IMR-90 (cell line): Measurements from ENCODE around the gene COX6B1. TPM values are rescaled to one million over a fixed set of nuclear protein-coding genes. Genes with fewer than 3 reads are reported as not detected.

Experiments
- ATAC-seq: fragments of 200-7000 bp; cut with Tn5 transposase; 2 replicates; pipeline ENCODE4 v1.9.1; 2020; ENCODE audit warnings: low read depth, mild to moderate bottlenecking, moderate library complexity
- BruUV-seq: library from RNA; stranded (reverse); fragments of 400-500 nt; replicated peaks from 2 replicates; lab custom pipeline; 2021; lab: Mats Ljungman, UMichigan
- CTCF ChIA-PET: fragments of 300-600 bp; formaldehyde crosslinking; extraction: SDS; loops from one replicate; lab custom pipeline; 2021; ENCODE audit warnings: antibody characterized with exemption; lab: Yijun Ruan, JAX
- POLR2A ChIA-PET: fragments of 300-600 bp; sonication (Branson Sonifier 250); formaldehyde crosslinking; loops from one replicate; lab custom pipeline; 2022; ENCODE audit warnings: antibody characterized with exemption; ENCODE audit not compliant: unreplicated experiment; lab: Charles Lee
- DNase-seq: peaks from one replicate; pipeline ENCODE4 v3.0.0; 2013
- H2AFZ ChIP-seq: replicated peaks from 2 replicates; pipeline ENCODE3; 2013; ENCODE audit warnings: low read length, mild to moderate bottlenecking; ENCODE audit not compliant: poor library complexity
- H2AK5ac ChIP-seq: 2 replicates; pipeline ENCODE4 v1.6.1; 2013; ENCODE audit warnings: low read depth, low read length, inconsistent platforms
- H2AK9ac ChIP-seq: replicated peaks from 2 replicates; pipeline ENCODE3; 2013; ENCODE audit warnings: mild to moderate bottlenecking, low read depth, low read length, moderate library complexity; ENCODE audit not compliant: poor library complexity
- H2BK120ac ChIP-seq: 2 replicates; pipeline ENCODE4 v1.6.1; 2013; ENCODE audit warnings: low read depth, low read length, inconsistent platforms
- H2BK15ac ChIP-seq: 3 replicates; pipeline ENCODE4 v1.6.1; 2013; ENCODE audit warnings: low read depth, low read length, inconsistent platforms
- H2BK20ac ChIP-seq: 2 replicates; pipeline ENCODE4 v1.6.1; 2013; ENCODE audit warnings: low read depth, mild to moderate bottlenecking, inconsistent platforms, low read length, moderate library complexity
- H2BK5ac ChIP-seq: 2 replicates; pipeline ENCODE4 v1.6.1; 2013; ENCODE audit warnings: mild to moderate bottlenecking, low read depth, low read length, inconsistent platforms; ENCODE audit not compliant: poor library complexity, severe bottlenecking
- H3K14ac ChIP-seq: replicated peaks from 2 replicates; pipeline ENCODE4 v1.6.1; 2013; ENCODE audit warnings: low read depth, low read length, inconsistent platforms
- H3K18ac ChIP-seq: 2 replicates; pipeline ENCODE4 v1.6.1; 2013; ENCODE audit warnings: low read depth, low read length, control low read depth
- H3K23ac ChIP-seq: 2 replicates; pipeline ENCODE4 v1.6.1; 2013; ENCODE audit warnings: low read depth, low read length, inconsistent platforms
- H3K27ac ChIP-seq: 2 replicates; pipeline ENCODE4 v1.5.1; 2013; ENCODE audit warnings: mild to moderate bottlenecking, control low read depth, low read length; ENCODE audit not compliant: insufficient read depth
- H3K27me3 ChIP-seq: 2 replicates; pipeline ENCODE4 v1.6.1; 2013; ENCODE audit warnings: low read length; ENCODE audit not compliant: control insufficient read depth, insufficient read depth
- H3K36me3 ChIP-seq: 2 replicates; pipeline ENCODE4 v1.6.1; 2013; ENCODE audit warnings: low read length, mixed read lengths; ENCODE audit not compliant: control insufficient read depth, insufficient read depth
- H3K4ac ChIP-seq: 2 replicates; pipeline ENCODE4 v1.6.1; 2013; ENCODE audit warnings: low read depth, low read length, inconsistent platforms
- H3K4me1 ChIP-seq: 2 replicates; pipeline ENCODE4 v1.6.1; 2013; ENCODE audit warnings: low read length, mixed read lengths; ENCODE audit not compliant: control insufficient read depth, insufficient read depth
- H3K4me2 ChIP-seq: 2 replicates; pipeline ENCODE4 v1.6.1; 2013; ENCODE audit warnings: low read depth, mild to moderate bottlenecking, control low read depth, low read length, moderate library complexity
- H3K4me3 ChIP-seq: 2 replicates; pipeline ENCODE4 v1.5.1; 2013; ENCODE audit warnings: low read depth, mild to moderate bottlenecking, control low read depth, low read length, moderate library complexity; ENCODE audit not compliant: insufficient read depth
- H3K56ac ChIP-seq: 2 replicates; pipeline ENCODE4 v1.6.1; 2013; ENCODE audit warnings: low read length, inconsistent platforms; ENCODE audit not compliant: insufficient read depth; ENCODE audit errors: extremely low read depth
- H3K79me1 ChIP-seq, 2 experiments: 2 replicates each; pipeline ENCODE4 v1.6.1; 2013; ENCODE audit warnings: low read length in 2 of 2, inconsistent platforms in 1 of 2, low read depth in 1 of 2
- H3K9ac ChIP-seq: 2 replicates; pipeline ENCODE4 v1.6.1; 2013; ENCODE audit warnings: low read depth, low read length, control low read depth
- H3K9me1 ChIP-seq: 2 replicates; pipeline ENCODE4 v1.6.1; 2013; ENCODE audit warnings: low read length, inconsistent platforms; ENCODE audit not compliant: insufficient read depth
- H3K9me3 ChIP-seq: 2 replicates; pipeline ENCODE4 v1.6.1; 2013; ENCODE audit warnings: low read length; ENCODE audit not compliant: control insufficient read depth, insufficient read depth
- H4K20me1 ChIP-seq: 2 replicates; pipeline ENCODE4 v1.6.1; 2013; ENCODE audit warnings: low read length, inconsistent platforms; ENCODE audit not compliant: insufficient read depth
- H4K5ac ChIP-seq: 2 replicates; pipeline ENCODE4 v1.6.1; 2013; ENCODE audit warnings: mild to moderate bottlenecking, low read depth, low read length, control low read depth
- H4K8ac ChIP-seq, 2 experiments: 2 replicates each; pipeline ENCODE4 v1.6.1; 2013; ENCODE audit warnings: low read depth in 2 of 2, low read length in 2 of 2, control low read depth in 1 of 2, inconsistent platforms in 1 of 2
- H4K91ac ChIP-seq: 2 replicates; pipeline ENCODE4 v1.6.1; 2013; ENCODE audit warnings: low read depth, low read length, inconsistent platforms; ENCODE audit not compliant: insufficient read depth
- BHLHE40 ChIP-seq: fragments of 150-350 bp; IDR thresholded peaks from 2 replicates; pipeline ENCODE4 v1.6.1; 2016; ENCODE audit warnings: mild to moderate bottlenecking, low read depth, low read length
- CHD1 ChIP-seq: IDR thresholded peaks from 2 replicates; pipeline ENCODE4 v1.6.1; 2012; ENCODE audit warnings: low read depth, low read length, improper control_type of control experiment
- CTCF ChIP-seq: conservative IDR thresholded peaks from 2 replicates; pipeline ENCODE4 v1.5.1; 2012; ENCODE audit warnings: mild to moderate bottlenecking, low read depth, low read length, improper control_type of control experiment
- FOS ChIP-seq: fragments of 150-350 bp; IDR thresholded peaks from 2 replicates; pipeline ENCODE4 v1.6.1; 2016; ENCODE audit warnings: low read depth, low read length
- MAFK ChIP-seq: IDR thresholded peaks from 2 replicates; pipeline ENCODE4 v1.6.1; 2012; ENCODE audit warnings: low read depth, low read length, improper control_type of control experiment
- MAZ ChIP-seq: IDR thresholded peaks from 2 replicates; pipeline ENCODE4 v1.6.1; 2012; ENCODE audit warnings: low read depth, mild to moderate bottlenecking, low read length, improper control_type of control experiment, moderate library complexity, borderline replicate concordance
- MXI1 ChIP-seq: IDR thresholded peaks from 2 replicates; pipeline ENCODE4 v1.6.1; 2012; ENCODE audit warnings: low read depth, mild to moderate bottlenecking, low read length, moderate library complexity, borderline replicate concordance
- NFE2L2 ChIP-seq: fragments of 150-350 bp; IDR thresholded peaks from 2 replicates; pipeline ENCODE4 v1.6.1; 2016; ENCODE audit warnings: low read depth, mild to moderate bottlenecking, low read length
- POLR2A ChIP-seq: IDR thresholded peaks from 2 replicates; pipeline ENCODE4 v1.6.1; 2012; ENCODE audit warnings: mild to moderate bottlenecking, low read depth, low read length
- RAD21 ChIP-seq: IDR thresholded peaks from 2 replicates; pipeline ENCODE4 v1.6.1; 2012; ENCODE audit warnings: low read length, improper control_type of control experiment
- RCOR1 ChIP-seq: IDR thresholded peaks from 2 replicates; pipeline ENCODE4 v1.6.1; 2012; ENCODE audit warnings: mild to moderate bottlenecking, low read length, improper control_type of control experiment; ENCODE audit not compliant: insufficient replicate concordance
- RFX5 ChIP-seq: IDR thresholded peaks from 2 replicates; pipeline ENCODE4 v1.8.0; 2012; ENCODE audit warnings: low read depth, mild to moderate bottlenecking, low read length, moderate library complexity
- USF2 ChIP-seq: fragments of 150-350 bp; IDR thresholded peaks from 2 replicates; pipeline ENCODE4 v1.6.1; 2017; ENCODE audit warnings: mild to moderate bottlenecking, antibody characterized with exemption, low read length, low read depth
- WGBS, 2 experiments: methylation state at CpG; one replicate each; pipeline versions ENCODE4 v1.1.5 to v1.1.7; 2013; ENCODE audit warnings: missing lambda C conversion rate in 2 of 2; ENCODE audit not compliant: insufficient read length in 1 of 2; ENCODE audit errors: extremely low coverage in 2 of 2; 5-methylcytosine and 5-hydroxymethylcytosine counted together
- dilution Hi-C: fragments of 300-500 bp; cut with HindIII; formaldehyde crosslinking; loops from one replicate; pipeline ENCODE4 v1.14.3; 2018; ENCODE audit warnings: low sequenced_read_pairs; ENCODE audit not compliant: unreplicated experiment
- in situ Hi-C: fragments of 300-500 bp; cut with MboI; formaldehyde crosslinking; loops from 3 replicates; pipeline ENCODE4 v1.14.3; 2019; ENCODE audit warnings: low sequenced_read_pairs, inconsistent platforms, mixed read lengths
- intact Hi-C: fragments of 100-400 bp; cut with micrococcal nuclease; formaldehyde crosslinking; loops from 2 replicates; pipeline ENCODE4 v1.10.0; 2022
- polyA plus RNA-seq, 3 experiments: library from polyadenylated mRNA; depleted of rRNA; stranded (reverse); fragments of >200 nt; gene quantifications; 2 replicates each; pipeline ENCODE4 v1.2.3, GENCODE V29; 2012; ENCODE audit warnings: low replicate concordance in 1 of 3
- total RNA-seq: library from RNA; depleted of rRNA; stranded (reverse); fragments of >200 nt; gene quantifications from 2 replicates; pipeline ENCODE4 v1.2.3, GENCODE V29; 2012
- TF ChIP-seq, protein P1 (sequence below): fragments of 150-350 bp; IDR thresholded peaks from 2 replicates; pipeline ENCODE4 v1.6.1; 2016; ENCODE audit warnings: low read depth, mild to moderate bottlenecking, low read length, moderate library complexity, borderline replicate concordance

COX6B1 gene
- total and polyA plus RNA-seq, 2 of the 4 experiments (the other 2 are of a cell fraction) = 914 to 983 TPM

- H3K14ac ChIP-seq = no peak overlapping the region
- peak overlapping the region; percentile 9; the same call in 1 of the 2 replicates for H2BK20ac ChIP-seq
- H3K9me1 ChIP-seq = peaks cover 23% of the 10 kb centered on the region
- no peaks in the 10 kb centered on the region for H3K36me3 ChIP-seq
- H2AK9ac ChIP-seq = peak overlapping the region; percentile 28
- H2AFZ ChIP-seq = peak overlapping the region; percentile 85
- WGBS, 2 experiments = no CpG with 5 or more reads among the region's 7 CpGs
- H3K9ac ChIP-seq = no peak overlapping the region
- no peak overlapping the region for H3K4me3 ChIP-seq
- H3K79me1 ChIP-seq = peaks cover 4 to 31% of the 10 kb centered on the region in 2 experiments
- H3K4me1 ChIP-seq = peaks cover 11% of the 10 kb centered on the region
- DNase-seq (no peak), ATAC-seq (no peak)
- H4K91ac ChIP-seq = peak overlapping the region; percentile 24; the same call in 1 of the 2 replicates
- dilution Hi-C loops = no loop called here
- 0 out of 3 replicates have a peak overlapping the region, but pooled peaks have one; percentile 44 for H2BK15ac ChIP-seq
- peak overlapping the region; percentile 74 to 92; a peak in 2 of 4 replicates for H4K8ac ChIP-seq
- H2AK5ac ChIP-seq = peak overlapping the region; percentile 83
- H3K4ac ChIP-seq = peak overlapping the region; percentile 50
- H3K27ac ChIP-seq = no peak overlapping the region
- peak overlapping the region; percentile 31 for H4K5ac ChIP-seq
- H2BK5ac ChIP-seq = peak overlapping the region; percentile 59
- ChIA-PET POLR2A (interaction anchor here (0.6 kb wide), 1 partner anchor 33 kb away, joined by 3 read pairs; the partner anchor contains the start of gene HAUS5), CTCF (no interaction called here)
- H3K18ac ChIP-seq = no peak overlapping the region
- H4K20me1 ChIP-seq = peaks cover 12% of the 10 kb centered on the region
- H2BK120ac ChIP-seq = peak overlapping the region; percentile 64
- H3K23ac ChIP-seq = peak overlapping the region; percentile 42
- no peak for TF ChIP-seq MXI1
- TF ChIP-seq FOS = no peak
- TF ChIP-seq, protein P1, sequence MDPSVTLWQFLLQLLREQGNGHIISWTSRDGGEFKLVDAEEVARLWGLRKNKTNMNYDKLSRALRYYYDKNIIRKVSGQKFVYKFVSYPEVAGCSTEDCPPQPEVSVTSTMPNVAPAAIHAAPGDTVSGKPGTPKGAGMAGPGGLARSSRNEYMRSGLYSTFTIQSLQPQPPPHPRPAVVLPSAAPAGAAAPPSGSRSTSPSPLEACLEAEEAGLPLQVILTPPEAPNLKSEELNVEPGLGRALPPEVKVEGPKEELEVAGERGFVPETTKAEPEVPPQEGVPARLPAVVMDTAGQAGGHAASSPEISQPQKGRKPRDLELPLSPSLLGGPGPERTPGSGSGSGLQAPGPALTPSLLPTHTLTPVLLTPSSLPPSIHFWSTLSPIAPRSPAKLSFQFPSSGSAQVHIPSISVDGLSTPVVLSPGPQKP = no peak
- TF ChIP-seq RCOR1 = no peak
- no peak for TF ChIP-seq NFE2L2
- no peak for TF ChIP-seq POLR2A
- no peak for TF ChIP-seq USF2
- TF ChIP-seq MAZ = no peak
- TF ChIP-seq BHLHE40 = no peak
- no peak for TF ChIP-seq RAD21
- no peak for TF ChIP-seq RFX5
- no peak for TF ChIP-seq CHD1
- no peak for TF ChIP-seq CTCF
- TF ChIP-seq MAFK = no peak
- H3K9me3 ChIP-seq = no peaks in the 10 kb centered on the region
- no peaks in the 10 kb centered on the region for H3K27me3 ChIP-seq
- in situ Hi-C loops = no loop called here
- no TSS peak for BruUV-seq
- intact Hi-C loops = loop anchor here (2.0 kb wide), 1 partner anchor 71 kb away; no protein-coding TSS in a partner anchor
- H3K56ac ChIP-seq = no peak overlapping the region
- no peak overlapping the region for H3K4me2 ChIP-seq
Observed at GRCh38 chr19:35645680-35646511, 2.2 kb upstream of the COX6B1 start.
